ENCODE results near the gene SCD5. TPM values are rescaled to one million over a fixed set of nuclear protein-coding genes. Genes with fewer than 3 reads are reported as not detected.

The SCD5 gene
- total and polyA plus RNA-seq, 2 experiments from 2014 or later, result 0.79 to 1.6 TPM

GRCh38 chr4:82601242-82602015, 197.2 kb downstream of the SCD5 start:
- H3K36me3 ChIP-seq (ENCODE audit: insufficient read depth), result no peaks in the 10 kb centered on the region
- H2AFZ ChIP-seq, result no peak overlapping the region
- no peak overlapping the region for H3K27ac ChIP-seq (ENCODE audit: low read depth)
- H3K4me1 Mint-ChIP-seq, result peaks cover 3% of the 10 kb centered on the region; the same call in 2 of the 3 replicates
- no peaks in the 10 kb centered on the region for H3F3A ChIP-seq (replicated peaks; ENCODE audit: low read depth)
- H3K4me1 ChIP-seq (ENCODE audit: insufficient read depth), result no peaks in the 10 kb centered on the region
- no peaks in the 10 kb centered on the region for H3K9me2 ChIP-seq (ENCODE audit: insufficient read depth)
- H3K4me2 ChIP-seq, result no peak overlapping the region
- no peak overlapping the region for H3K4me3 Mint-ChIP-seq
- H3K27me3 ChIP-seq (ENCODE audit: insufficient read depth), result no peaks in the 10 kb centered on the region
- H3K4me3 ChIP-seq, result no peak overlapping the region
- no peaks in the 10 kb centered on the region for H4K20me1 ChIP-seq (replicated peaks; ENCODE audit: insufficient read depth)
- peaks cover 2% of the 10 kb centered on the region for H3K27me3 Mint-ChIP-seq (ENCODE audit: insufficient read depth, low read depth, poor library complexity)
- H3K36me3 Mint-ChIP-seq (ENCODE audit: low read depth), result no peaks in the 10 kb centered on the region
- no peaks in the 10 kb centered on the region for H3K79me2 ChIP-seq (replicated peaks; ENCODE audit: insufficient read depth)
- no peak for ATAC-seq
- DNase-seq (ENCODE audit: low spot score), result no peak
- TF ChIP-seq STAT1 (IDR thresholded peaks at IDR 0.05; ENCODE audit: unreplicated experiment) (no peak), EZH2phosphoT487 (IDR thresholded peaks at IDR 0.05; ENCODE audit: unreplicated experiment) (no peak), EZH2 (IDR thresholded peaks at IDR 0.05; ENCODE audit: low read depth, unreplicated experiment) (no peak), CTCF (conservative IDR thresholded peaks at IDR 0.05; ENCODE audit: low read depth in 2 of 2) (no peak), ETS1 (IDR thresholded peaks at IDR 0.05) (no peak), NANOG (IDR thresholded peaks at IDR 0.05; ENCODE audit: borderline replicate concordance) (no peak), ZNF331 (CRISPR knock-in tag; IDR thresholded peaks at IDR 0.05; ENCODE audit: low read depth) (no peak), POLR2AphosphoS5 (IDR thresholded peaks at IDR 0.05; ENCODE audit: low read depth) (no peak), ZNF114 (CRISPR knock-in tag; IDR thresholded peaks at IDR 0.05) (no peak), CREB1 (CRISPR knock-in tag; IDR thresholded peaks at IDR 0.05; ENCODE audit: low read depth) (no peak), JUNB (IDR thresholded peaks at IDR 0.05; ENCODE audit: unreplicated experiment) (no peak)
- TF ChIP-seq, protein P1, sequence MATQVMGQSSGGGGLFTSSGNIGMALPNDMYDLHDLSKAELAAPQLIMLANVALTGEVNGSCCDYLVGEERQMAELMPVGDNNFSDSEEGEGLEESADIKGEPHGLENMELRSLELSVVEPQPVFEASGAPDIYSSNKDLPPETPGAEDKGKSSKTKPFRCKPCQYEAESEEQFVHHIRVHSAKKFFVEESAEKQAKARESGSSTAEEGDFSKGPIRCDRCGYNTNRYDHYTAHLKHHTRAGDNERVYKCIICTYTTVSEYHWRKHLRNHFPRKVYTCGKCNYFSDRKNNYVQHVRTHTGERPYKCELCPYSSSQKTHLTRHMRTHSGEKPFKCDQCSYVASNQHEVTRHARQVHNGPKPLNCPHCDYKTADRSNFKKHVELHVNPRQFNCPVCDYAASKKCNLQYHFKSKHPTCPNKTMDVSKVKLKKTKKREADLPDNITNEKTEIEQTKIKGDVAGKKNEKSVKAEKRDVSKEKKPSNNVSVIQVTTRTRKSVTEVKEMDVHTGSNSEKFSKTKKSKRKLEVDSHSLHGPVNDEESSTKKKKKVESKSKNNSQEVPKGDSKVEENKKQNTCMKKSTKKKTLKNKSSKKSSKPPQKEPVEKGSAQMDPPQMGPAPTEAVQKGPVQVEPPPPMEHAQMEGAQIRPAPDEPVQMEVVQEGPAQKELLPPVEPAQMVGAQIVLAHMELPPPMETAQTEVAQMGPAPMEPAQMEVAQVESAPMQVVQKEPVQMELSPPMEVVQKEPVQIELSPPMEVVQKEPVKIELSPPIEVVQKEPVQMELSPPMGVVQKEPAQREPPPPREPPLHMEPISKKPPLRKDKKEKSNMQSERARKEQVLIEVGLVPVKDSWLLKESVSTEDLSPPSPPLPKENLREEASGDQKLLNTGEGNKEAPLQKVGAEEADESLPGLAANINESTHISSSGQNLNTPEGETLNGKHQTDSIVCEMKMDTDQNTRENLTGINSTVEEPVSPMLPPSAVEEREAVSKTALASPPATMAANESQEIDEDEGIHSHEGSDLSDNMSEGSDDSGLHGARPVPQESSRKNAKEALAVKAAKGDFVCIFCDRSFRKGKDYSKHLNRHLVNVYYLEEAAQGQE (IDR thresholded peaks at IDR 0.05; ENCODE audit: unreplicated experiment), result no peak
- TF ChIP-seq, protein P2, sequence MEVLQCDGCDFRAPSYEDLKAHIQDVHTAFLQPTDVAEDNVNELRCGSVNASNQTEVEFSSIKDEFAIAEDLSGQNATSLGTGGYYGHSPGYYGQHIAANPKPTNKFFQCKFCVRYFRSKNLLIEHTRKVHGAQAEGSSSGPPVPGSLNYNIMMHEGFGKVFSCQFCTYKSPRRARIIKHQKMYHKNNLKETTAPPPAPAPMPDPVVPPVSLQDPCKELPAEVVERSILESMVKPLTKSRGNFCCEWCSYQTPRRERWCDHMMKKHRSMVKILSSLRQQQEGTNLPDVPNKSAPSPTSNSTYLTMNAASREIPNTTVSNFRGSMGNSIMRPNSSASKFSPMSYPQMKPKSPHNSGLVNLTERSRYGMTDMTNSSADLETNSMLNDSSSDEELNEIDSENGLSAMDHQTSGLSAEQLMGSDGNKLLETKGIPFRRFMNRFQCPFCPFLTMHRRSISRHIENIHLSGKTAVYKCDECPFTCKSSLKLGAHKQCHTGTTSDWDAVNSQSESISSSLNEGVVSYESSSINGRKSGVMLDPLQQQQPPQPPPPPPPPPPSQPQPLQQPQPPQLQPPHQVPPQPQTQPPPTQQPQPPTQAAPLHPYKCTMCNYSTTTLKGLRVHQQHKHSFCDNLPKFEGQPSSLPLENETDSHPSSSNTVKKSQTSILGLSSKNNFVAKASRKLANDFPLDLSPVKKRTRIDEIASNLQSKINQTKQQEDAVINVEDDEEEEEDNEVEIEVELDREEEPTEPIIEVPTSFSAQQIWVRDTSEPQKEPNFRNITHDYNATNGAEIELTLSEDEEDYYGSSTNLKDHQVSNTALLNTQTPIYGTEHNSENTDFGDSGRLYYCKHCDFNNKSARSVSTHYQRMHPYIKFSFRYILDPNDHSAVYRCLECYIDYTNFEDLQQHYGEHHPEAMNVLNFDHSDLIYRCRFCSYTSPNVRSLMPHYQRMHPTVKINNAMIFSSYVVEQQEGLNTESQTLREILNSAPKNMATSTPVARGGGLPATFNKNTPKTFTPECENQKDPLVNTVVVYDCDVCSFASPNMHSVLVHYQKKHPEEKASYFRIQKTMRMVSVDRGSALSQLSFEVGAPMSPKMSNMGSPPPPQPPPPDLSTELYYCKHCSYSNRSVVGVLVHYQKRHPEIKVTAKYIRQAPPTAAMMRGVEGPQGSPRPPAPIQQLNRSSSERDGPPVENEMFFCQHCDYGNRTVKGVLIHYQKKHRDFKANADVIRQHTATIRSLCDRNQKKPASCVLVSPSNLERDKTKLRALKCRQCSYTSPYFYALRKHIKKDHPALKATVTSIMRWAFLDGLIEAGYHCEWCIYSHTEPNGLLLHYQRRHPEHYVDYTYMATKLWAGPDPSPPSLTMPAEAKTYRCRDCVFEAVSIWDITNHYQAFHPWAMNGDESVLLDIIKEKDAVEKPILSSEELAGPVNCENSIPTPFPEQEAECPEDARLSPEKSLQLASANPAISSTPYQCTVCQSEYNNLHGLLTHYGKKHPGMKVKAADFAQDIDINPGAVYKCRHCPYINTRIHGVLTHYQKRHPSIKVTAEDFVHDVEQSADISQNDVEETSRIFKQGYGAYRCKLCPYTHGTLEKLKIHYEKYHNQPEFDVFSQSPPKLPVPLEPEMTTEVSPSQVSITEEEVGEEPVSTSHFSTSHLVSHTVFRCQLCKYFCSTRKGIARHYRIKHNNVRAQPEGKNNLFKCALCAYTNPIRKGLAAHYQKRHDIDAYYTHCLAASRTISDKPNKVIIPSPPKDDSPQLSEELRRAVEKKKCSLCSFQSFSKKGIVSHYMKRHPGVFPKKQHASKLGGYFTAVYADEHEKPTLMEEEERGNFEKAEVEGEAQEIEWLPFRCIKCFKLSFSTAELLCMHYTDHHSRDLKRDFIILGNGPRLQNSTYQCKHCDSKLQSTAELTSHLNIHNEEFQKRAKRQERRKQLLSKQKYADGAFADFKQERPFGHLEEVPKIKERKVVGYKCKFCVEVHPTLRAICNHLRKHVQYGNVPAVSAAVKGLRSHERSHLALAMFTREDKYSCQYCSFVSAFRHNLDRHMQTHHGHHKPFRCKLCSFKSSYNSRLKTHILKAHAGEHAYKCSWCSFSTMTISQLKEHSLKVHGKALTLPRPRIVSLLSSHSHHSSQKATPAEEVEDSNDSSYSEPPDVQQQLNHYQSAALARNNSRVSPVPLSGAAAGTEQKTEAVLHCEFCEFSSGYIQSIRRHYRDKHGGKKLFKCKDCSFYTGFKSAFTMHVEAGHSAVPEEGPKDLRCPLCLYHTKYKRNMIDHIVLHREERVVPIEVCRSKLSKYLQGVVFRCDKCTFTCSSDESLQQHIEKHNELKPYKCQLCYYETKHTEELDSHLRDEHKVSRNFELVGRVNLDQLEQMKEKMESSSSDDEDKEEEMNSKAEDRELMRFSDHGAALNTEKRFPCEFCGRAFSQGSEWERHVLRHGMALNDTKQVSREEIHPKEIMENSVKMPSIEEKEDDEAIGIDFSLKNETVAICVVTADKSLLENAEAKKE (CRISPR knock-in tag; IDR thresholded peaks at IDR 0.05), result no peak
- H3K9me3 Mint-ChIP-seq, result no peaks in the 10 kb centered on the region
- H3K27ac Mint-ChIP-seq, result no peak overlapping the region

All from GM23338 (cell line).